ENCODE measurements around the gene ATP8B1. TPM values are rescaled to one million over a fixed set of nuclear protein-coding genes. Genes with fewer than 3 reads are reported as not detected.
"Not testable (repeated sequence)": the region's sequence is repeated elsewhere in the genome, so short reads cannot be mapped to it uniquely, and the experiment has no call there.

Gene ATP8B1
- total RNA-seq, 1 donor from 2014 or later = 38.7 TPM

DNA sequence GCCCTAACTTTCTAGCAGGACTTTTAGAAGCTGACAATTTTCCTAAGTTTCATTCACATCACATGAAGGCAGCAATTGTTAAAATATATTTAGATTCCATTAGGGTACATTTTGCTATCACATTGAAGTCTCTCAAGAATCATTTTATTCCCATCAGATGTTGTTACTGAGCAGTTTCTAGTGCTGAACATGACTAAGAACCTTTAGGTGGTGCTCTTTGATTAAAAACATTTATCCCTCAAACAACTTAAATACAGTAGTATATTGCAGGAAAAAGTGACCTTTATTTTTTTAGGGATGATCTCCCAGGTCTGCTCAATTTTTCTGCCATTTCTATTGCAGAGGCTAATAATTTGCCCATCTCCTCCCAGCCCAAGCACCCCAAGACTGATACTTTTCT lies 158.6 kb downstream of the ATP8B1 start:
- DNase-seq (ENCODE audit: extremely low spot score, unreplicated experiment) = no peak
- Mint-ChIP-seq H3K27ac (ENCODE audit: unreplicated experiment) (peak overlapping the region; percentile 1), H3K4me3 (ENCODE audit: unreplicated experiment) (no peak overlapping the region), H3K36me3 (ENCODE audit: unreplicated experiment) (peaks cover 24% of the 10 kb centered on the region), H3K27me3 (ENCODE audit: unreplicated experiment) (no peaks in the 10 kb centered on the region), H3K9me3 (ENCODE audit: unreplicated experiment) (peaks cover 5% of the 10 kb centered on the region), H3K4me1 (ENCODE audit: unreplicated experiment) (no peaks in the 10 kb centered on the region)
- TF ChIP-seq, protein P1, sequence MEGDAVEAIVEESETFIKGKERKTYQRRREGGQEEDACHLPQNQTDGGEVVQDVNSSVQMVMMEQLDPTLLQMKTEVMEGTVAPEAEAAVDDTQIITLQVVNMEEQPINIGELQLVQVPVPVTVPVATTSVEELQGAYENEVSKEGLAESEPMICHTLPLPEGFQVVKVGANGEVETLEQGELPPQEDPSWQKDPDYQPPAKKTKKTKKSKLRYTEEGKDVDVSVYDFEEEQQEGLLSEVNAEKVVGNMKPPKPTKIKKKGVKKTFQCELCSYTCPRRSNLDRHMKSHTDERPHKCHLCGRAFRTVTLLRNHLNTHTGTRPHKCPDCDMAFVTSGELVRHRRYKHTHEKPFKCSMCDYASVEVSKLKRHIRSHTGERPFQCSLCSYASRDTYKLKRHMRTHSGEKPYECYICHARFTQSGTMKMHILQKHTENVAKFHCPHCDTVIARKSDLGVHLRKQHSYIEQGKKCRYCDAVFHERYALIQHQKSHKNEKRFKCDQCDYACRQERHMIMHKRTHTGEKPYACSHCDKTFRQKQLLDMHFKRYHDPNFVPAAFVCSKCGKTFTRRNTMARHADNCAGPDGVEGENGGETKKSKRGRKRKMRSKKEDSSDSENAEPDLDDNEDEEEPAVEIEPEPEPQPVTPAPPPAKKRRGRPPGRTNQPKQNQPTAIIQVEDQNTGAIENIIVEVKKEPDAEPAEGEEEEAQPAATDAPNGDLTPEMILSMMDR (IDR thresholded peaks at IDR 0.05) = peak; percentile 44

DNA sequence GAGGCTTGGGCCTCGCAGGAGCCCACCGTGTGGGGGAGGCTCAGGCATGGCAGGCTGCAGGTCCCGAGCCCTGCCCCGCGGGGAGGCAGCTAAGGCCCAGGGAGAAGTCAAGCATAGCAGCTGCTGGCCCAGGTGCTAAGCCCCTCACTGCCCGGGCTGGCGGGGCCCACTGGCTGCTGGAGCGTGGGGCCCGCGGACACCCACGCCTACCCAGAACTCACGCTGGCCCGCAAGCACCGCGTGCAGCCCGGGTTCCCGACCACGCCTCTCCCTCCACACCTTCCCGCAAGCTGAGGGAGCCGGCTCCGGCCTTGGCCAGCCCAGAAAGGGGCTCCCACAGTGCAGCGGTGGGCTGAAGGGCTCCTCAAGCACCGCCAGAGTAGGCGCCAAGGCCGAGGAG lies 159.4 kb downstream of the ATP8B1 start:
- not testable (repeated sequence) for H3K9me3 Mint-ChIP-seq (ENCODE audit: unreplicated experiment); DNase-seq (ENCODE audit: extremely low spot score, unreplicated experiment); H3K4me3 Mint-ChIP-seq (ENCODE audit: unreplicated experiment); H3K4me1 Mint-ChIP-seq (ENCODE audit: unreplicated experiment); H3K27ac Mint-ChIP-seq (ENCODE audit: unreplicated experiment); H3K27me3 Mint-ChIP-seq (ENCODE audit: unreplicated experiment)
- H3K36me3 Mint-ChIP-seq (ENCODE audit: unreplicated experiment) = peaks cover 24% of the 10 kb centered on the region

DNA sequence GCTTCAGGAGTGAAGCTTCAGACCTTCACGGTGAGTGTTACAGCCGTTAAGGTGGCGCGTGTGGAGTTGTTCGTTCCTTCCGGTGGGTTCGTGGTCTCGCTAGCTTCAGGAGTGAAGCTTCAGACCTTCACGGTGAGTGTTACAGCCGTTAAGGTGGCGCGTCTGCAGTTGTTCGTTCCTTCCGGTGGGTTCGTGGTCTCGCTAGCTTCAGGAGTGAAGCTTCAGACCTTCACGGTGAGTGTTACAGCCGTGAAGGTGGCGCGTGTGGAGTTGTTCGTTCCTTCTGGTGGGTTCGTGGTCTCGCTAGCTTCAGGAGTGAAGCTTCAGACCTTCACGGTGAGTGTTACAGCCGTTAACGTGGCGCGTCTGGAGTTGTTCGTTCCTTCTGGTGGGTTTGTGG lies 160.7 kb downstream of the ATP8B1 start:
- H3K27me3 Mint-ChIP-seq (ENCODE audit: unreplicated experiment); H3K4me3 Mint-ChIP-seq (ENCODE audit: unreplicated experiment); H3K4me1 Mint-ChIP-seq (ENCODE audit: unreplicated experiment); DNase-seq (ENCODE audit: extremely low spot score, unreplicated experiment); H3K9me3 Mint-ChIP-seq (ENCODE audit: unreplicated experiment); H3K27ac Mint-ChIP-seq (ENCODE audit: unreplicated experiment): not testable (repeated sequence)
- peaks cover 22% of the 10 kb centered on the region for H3K36me3 Mint-ChIP-seq (ENCODE audit: unreplicated experiment)

DNA sequence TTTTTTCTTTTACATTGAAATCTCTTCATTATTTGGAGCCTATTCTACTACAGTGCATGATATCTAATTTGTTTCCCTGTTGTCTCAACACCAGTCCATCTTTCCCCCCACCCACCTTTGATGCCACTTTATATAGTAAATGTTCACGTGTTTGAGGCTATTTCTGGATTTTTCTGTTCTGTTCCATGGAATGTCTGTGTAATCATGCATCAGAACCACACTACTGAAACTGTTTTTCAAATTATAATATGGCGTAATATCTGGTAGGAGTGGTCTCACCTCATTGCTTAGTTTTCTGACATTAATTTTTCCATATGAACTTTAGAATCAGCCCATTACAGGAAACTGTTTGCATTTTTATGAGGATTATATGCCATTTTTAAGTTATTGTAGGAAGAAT lies 162.4 kb downstream of the ATP8B1 start:
- Mint-ChIP-seq H3K4me3 (ENCODE audit: unreplicated experiment) (no peak overlapping the region), H3K9me3 (ENCODE audit: unreplicated experiment) (peaks cover 5% of the 10 kb centered on the region), H3K27ac (ENCODE audit: unreplicated experiment) (no peak overlapping the region), H3K27me3 (ENCODE audit: unreplicated experiment) (no peaks in the 10 kb centered on the region), H3K36me3 (ENCODE audit: unreplicated experiment) (peaks cover 15% of the 10 kb centered on the region), H3K4me1 (ENCODE audit: unreplicated experiment) (no peaks in the 10 kb centered on the region)
- no peak for DNase-seq (ENCODE audit: extremely low spot score, unreplicated experiment)
- TF ChIP-seq, protein P1 (IDR thresholded peaks at IDR 0.05) = no peak

DNA sequence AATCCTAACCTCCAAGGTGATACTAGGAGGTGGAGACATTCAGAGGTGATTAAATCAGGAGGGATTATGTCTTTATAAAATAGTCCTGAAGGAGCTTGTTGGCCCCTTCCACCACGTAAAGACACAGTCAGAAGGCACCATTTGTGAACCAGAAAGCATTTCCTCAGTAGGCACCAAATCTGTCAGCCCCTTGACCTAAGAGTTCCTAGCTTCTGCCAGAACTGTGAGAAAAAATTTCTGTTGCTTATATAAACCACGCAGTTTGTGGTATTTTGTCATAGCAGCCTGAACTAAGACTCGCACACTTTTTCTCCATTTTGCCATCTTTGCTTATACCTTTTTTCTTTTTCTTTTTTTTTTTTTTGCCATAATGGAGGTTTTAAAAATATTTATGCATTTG lies 162.9 kb downstream of the ATP8B1 start:
- Mint-ChIP-seq H3K4me3 (ENCODE audit: unreplicated experiment) (no peak overlapping the region), H3K27ac (ENCODE audit: unreplicated experiment) (no peak overlapping the region), H3K36me3 (ENCODE audit: unreplicated experiment) (peaks cover 14% of the 10 kb centered on the region), H3K27me3 (ENCODE audit: unreplicated experiment) (no peaks in the 10 kb centered on the region), H3K9me3 (ENCODE audit: unreplicated experiment) (peaks cover 5% of the 10 kb centered on the region), H3K4me1 (ENCODE audit: unreplicated experiment) (no peaks in the 10 kb centered on the region)
- DNase-seq (ENCODE audit: extremely low spot score, unreplicated experiment) = no peak
- TF ChIP-seq, protein P1 (IDR thresholded peaks at IDR 0.05) = no peak

DNA sequence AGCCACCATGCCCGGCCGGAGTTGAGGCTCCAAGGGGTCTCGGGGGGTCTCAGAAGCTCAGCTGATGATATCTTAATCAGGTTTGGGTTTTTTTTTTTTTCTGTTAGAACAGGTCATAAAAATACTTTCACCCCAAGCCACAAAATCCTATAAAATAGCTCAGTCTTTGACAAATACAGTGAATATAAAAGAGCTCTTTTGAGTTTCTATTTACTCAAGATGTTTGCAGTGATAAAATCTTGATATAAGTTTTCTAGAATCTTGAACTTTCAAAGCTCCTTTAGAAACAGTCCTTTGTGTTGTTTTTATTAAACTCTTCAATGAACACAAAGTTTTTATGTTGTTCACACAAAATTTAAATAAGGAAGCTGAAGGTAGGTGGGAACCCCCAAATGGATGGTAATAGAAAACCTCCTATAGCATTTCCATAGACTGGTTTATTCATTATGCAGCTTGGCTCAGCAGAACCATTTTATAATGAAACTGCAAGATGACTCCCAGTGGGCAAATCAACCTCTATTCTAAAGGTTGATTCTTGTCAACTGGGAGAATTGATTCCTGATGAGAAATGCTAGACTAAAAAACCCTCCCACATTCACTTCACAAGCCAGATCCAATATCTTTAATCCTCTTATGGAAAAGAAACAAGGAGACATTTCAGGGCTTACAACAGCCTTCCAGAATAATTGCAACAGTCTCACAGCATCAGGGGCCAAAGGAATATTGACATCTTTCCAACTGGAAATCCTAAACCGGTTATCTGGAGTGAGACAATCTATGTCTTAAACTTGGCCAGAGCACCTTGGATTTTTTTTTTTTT lies 167.9 kb downstream of the ATP8B1 start:
- Mint-ChIP-seq H3K9me3 (ENCODE audit: unreplicated experiment) (no peaks in the 10 kb centered on the region), H3K4me1 (ENCODE audit: unreplicated experiment) (peaks cover 12% of the 10 kb centered on the region), H3K36me3 (ENCODE audit: unreplicated experiment) (peaks cover 2% of the 10 kb centered on the region), H3K27ac (ENCODE audit: unreplicated experiment) (no peak overlapping the region), H3K27me3 (ENCODE audit: unreplicated experiment) (no peaks in the 10 kb centered on the region), H3K4me3 (ENCODE audit: unreplicated experiment) (no peak overlapping the region)
- no peak for DNase-seq (ENCODE audit: extremely low spot score, unreplicated experiment)
- TF ChIP-seq, protein P1 (IDR thresholded peaks at IDR 0.05) = no peak

Data from osteocyte (in vitro differentiated cells).